ENCODE results near the gene VENTX.

VENTX gene

DNA sequence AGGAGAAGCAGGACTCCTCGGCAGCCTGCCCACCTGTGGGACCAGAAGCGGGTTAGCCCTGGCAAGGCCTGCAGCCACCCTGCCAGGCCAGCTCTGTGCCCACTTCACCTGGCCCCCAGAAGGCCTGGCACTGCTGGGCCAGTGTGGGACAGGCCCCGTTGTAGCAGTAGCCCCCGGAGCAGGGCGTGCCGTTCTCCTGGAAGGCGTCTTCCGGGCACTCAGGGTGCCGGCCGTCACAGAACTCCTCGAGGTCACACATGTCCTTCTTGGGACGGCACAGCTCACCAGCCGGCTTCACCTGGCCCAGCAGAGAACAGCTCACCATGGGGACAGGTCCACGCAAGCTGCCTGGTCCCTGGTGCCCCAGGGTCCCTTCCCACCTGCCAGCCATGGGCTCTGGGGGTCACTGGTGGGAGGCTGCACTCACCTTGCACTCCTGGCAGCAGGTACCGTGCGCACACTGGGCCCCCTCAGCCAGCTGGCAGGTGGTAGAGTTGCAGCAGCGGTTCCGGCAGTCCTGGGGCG, 33.2 kb downstream of the VENTX start:
- no peak overlapping the region for H3K4me3 ChIP-seq (ENCODE audit: low read depth, low read length)

- H3K4me3 ChIP-seq (ENCODE audit: low read depth, low read length) = no peak overlapping the region
Observed at GRCh38 chr10:133271521-133272300, 34.1 kb downstream of the VENTX start.

DNA sequence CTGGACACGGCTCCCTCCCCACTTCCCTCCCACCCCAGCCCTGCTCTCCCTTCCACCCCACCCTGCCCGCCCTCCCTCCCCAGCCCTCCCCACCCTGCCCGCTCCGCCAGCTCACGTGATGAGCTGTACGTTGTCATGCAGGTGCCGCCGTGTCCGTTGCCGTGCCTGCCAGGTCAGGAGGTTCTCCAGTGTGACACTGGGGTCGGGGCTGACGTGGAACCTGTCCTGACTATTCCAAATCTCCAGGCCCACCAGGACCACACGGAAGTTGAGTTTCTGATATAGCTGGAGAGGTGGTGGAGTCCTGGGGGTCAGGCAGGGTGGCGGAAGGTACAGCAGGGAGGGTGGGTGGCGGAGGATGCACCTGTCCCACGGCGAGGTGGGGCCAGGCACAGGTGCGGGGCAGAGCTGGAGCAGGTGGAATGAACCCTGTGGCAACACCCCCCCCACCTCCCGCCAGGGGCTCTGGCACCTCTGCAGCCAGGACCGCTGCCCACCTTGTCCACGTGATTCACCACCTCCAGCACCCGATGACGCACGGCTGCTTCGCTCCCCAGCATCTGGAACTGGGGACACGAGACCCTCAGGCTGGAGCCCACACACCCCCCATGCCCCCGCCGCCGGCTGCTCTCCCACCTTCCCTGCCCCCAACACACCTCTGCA, 34.8 kb downstream of the VENTX start:
- H3K4me3 ChIP-seq (ENCODE audit: low read depth, low read length) = no peak overlapping the region

- no peak overlapping the region for H3K4me3 ChIP-seq (ENCODE audit: low read depth, low read length)
Observed at GRCh38 chr10:133272964-133273420, 35.3 kb downstream of the VENTX start.

DNA sequence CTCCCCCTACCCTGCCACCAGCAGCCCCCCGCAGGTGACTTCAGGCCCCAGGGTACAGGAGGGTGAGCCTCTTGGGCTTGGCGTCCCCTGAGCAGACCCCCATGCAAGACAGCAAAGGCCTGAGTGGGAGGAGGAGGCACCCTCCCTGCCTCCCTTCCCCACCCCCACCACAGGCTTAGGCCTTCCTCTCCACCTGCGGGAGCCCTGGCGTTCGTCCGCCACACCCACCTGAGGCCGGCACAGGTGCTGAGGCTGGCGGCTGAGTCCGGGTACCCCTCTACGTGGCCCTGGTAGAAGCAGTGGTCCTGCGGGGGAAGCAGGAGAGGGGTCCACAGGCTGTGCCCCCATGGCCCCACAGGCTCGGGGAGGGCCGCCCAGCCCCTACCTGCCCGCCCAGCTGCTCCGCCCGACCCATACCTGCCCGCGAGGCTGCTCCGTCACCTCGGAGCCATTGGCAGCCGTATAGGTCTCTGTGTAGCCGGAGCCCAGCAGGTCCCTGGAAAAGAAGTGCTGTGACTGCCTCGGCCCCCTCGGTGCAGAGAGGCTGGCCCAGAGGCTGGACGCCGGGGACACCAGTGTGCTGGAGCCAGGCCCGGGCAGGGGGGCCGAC, 36.0 kb downstream of the VENTX start:
- no peak overlapping the region for H3K4me3 ChIP-seq (ENCODE audit: low read depth, low read length)

- no peak overlapping the region for H3K4me3 ChIP-seq (ENCODE audit: low read depth, low read length)
Observed at GRCh38 chr10:133274751-133275683, 37.4 kb downstream of the VENTX start.

DNA sequence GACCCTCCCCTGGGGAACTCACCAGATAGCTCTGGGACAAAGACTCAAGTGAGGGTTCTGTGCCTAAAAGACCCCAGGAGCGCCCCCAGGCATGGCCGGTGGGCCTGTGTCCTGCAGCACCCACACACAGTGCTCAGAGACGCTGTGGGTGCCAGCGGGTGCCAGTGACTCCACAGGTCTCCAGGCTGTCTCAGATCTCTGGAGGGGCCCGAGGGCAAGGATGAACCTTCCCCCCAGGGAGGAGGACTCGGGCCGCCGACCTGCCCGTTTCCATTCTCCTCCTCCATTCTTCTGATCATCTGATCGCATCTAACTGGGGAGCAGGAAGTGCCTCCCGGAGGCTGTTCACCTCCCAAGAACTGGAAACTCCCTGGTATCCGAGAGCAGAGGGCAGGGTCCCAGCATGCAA, 38.0 kb downstream of the VENTX start:
- H3K4me3 ChIP-seq (ENCODE audit: low read depth, low read length) = no peak overlapping the region

DNA sequence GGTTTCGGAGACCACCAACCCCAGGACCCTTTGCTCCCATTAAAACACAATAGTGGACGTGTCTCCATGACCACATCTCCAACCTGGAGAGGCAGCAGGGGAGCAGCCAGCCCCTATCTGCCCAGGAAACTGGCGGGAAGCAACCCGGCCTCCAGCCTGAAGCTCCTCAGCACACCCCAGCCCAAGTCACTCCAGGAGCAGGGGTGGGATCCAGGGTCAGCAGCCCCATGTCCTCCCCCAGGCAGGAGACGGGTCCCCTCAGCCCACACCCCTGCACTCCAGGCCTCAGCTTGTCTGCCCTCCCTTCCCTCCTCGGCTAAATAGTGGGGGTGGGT, 38.4 kb downstream of the VENTX start:
- H3K4me3 ChIP-seq (ENCODE audit: low read depth, low read length) = no peak overlapping the region

DNA sequence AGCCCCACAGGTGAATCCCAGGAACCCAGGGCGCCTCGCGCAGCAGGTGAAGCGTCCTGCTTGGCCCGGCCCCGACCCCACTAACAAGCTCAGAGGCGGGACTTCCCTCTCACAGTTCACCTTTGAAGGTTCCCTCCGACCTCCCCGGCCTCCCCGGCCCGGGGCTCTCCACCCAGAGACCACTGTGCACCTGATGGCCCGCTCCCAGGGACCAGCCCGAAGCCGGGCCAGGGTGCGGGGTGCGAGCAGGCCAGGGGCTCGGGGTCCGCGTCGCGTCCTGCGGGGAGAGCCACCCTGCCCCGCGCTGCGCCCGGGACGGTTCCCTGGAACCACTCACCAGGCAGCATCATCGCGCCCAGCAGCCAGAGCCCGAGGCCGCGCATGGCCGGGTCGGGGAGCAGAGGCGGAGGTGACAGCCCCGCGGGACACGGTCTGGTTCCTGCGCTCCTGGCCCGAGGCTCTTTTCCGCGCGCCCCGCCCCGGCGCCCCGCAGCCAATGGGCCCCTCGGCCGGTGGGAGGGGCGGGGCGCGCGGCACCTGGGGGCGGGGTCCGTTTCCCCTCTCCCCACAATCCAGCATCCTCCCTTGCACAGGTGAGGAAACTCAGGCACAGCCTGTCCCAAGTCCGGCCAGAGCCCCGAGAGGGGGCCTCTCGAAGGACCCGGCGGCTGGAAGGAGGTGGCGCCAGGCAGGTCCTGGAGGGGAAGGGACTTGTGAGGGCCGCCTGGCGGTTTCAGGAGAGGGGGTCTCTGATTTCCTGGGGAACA, 39.0 kb downstream of the VENTX start, which contains the start of gene ADAM8:
Gene ADAM8 (minus strand): TSS at position 434 of the 767 bp plus-strand sequence. CDS start 51 bp downstream, at position 383.
- peak within 1 kb of the TSS; percentile 17 for H3K4me3 ChIP-seq (ENCODE audit: low read depth, low read length)

GRCh38 chr10:133277277-133277992, 39.8 kb downstream of the VENTX start:
- H3K4me3 ChIP-seq (ENCODE audit: low read depth, low read length) = no peak overlapping the region

GRCh38 chr10:133277993-133278576, 40.4 kb downstream of the VENTX start:
- H3K4me3 ChIP-seq (ENCODE audit: low read depth, low read length) = no peak overlapping the region

- no peak overlapping the region for H3K4me3 ChIP-seq (ENCODE audit: low read depth, low read length)
Observed at GRCh38 chr10:133278577-133279265, 41.1 kb downstream of the VENTX start.

GRCh38 chr10:133279326-133280226, 41.9 kb downstream of the VENTX start:
- H3K4me3 ChIP-seq (ENCODE audit: low read depth, low read length) = no peak overlapping the region

DNA sequence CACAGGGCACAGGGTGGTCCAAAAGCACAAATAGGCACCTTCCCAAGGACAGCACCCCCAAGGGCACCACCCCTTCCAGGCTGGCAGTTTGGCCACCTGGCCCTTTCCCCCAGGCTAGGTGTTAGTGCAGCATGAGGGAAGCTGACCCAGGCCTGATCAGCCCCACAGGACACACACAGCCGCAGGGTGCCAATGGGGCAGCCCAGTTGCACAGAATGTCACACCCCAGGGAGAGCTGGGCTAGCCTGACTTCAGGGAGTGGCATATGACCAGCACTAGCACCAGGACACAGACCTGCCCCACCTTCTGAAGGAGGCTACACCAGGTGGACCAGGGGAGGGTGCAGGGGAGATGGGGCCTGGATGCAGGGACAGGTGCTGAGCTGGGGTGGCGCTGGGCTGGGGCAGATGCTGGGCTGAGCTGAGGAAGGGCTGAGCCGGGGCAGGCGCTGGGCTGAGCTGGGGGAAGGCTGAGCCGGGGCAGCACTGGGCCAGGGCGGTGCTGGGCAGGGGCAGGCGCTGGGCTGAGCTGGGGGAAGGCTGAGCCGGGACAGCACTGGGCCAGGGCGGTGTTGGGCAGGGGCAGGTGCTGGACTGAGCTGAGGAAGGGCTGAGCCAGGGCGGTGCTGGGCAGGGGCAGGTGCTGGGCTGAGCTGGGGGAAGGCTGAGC, 42.9 kb downstream of the VENTX start:
- no peak overlapping the region for H3K4me3 ChIP-seq (ENCODE audit: low read depth, low read length)

DNA sequence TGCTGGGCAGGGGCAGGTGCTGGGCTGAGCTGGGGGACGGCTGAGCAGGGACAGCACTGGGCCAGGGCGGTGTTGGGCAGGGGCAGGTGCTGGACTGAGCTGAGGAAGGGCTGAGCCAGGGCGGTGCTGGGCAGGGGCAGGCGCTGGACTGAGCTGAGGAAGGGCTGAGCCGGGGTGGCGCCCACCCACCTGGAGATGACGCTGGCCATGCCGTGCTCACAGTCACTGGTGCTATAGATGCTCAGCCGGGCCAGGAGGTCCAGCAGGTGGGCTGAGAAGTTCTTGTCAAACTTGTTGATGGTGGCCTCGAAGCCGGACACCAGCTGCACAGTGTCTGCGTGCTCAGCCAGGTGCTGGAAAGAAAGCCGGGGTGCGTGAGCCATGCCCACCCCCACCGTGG, 43.4 kb downstream of the VENTX start:
- no peak overlapping the region for H3K4me3 ChIP-seq (ENCODE audit: low read depth, low read length)

DNA sequence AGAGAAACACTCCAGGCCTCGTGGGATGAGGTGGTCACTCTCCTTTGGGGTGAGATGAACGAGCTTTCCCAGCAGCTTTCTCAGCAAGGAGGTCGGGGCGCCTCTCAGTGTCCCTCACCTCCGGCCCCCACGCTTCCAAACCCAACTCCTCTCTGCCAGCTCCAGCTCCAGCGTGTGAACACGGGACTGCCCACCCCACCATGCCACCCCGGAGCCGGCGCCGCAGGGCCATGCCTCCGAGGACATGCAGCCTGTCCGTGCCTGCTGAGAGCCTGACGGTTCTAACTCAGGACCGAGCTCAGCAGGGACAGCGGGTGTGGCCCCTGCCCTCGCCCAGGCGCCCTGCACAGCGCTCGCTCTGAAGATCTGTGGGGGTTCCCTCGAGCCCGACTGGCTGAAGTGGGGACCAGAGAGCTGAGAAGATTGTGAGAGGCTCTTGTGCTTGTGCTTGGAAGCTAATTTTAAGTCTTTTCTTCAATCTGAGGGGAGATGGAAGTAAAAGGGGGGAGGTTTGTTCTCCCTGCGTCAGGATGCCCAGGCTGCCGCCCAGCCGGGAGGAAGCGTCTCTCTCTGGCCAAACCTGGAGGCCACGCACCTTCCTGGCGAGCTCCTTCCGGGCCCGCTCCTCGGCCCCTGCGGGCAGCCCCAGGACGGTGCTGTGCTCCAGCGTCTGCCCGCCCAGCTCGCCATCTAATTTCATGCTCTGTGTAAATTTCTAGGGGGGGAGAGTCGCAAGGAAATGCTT, 44.1 kb downstream of the VENTX start:
- no peak overlapping the region for H3K4me3 ChIP-seq (ENCODE audit: low read depth, low read length)
